ENCODE data around the gene AMZ2.
"Not testable (repeated sequence)": the region's sequence is repeated elsewhere in the genome, so short reads cannot be mapped to it uniquely, and the experiment has no call there.

The AMZ2 gene

DNA sequence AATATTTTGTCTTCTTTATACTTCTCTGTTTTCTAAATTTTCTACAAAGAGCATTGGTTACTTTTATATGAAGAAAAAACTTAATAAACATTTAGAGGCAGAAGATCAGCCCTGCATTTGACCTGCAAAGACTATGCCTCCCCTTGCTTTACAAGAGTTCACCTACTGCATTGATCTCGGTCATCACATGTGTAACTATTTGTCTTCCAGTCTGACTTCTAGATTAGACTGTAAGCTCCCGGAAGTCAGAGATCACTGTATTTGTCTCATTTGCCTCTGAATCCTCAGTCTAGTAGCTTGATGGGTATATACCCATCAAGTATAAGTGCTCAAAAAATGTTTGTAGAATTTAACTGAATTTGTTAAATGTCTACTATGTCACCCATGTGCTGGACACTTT lies 27.7 kb upstream of the AMZ2 start:
- not testable (repeated sequence) for ATAC-seq, DNase-seq

DNA sequence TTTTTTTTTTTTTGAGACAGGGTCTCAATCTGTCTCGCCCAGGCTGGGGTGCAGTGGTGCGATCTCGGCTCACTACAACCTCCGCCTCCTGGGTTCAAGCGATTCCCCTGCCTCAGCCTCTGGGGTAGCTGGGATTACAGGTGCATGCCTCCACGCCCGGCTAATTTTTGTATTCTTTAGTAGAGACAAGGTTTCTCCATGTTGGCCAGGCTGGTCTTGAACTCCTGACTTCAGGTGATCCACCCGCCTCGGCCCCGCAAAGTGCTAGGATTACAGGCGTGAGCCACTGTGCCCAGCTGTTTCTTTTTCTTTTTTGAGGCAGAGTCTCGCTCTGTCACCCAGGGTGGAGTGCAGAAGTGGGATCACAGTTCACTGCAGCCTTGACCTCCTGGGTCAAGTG lies 27.1 kb upstream of the AMZ2 start:
- not testable (repeated sequence) for ATAC-seq, DNase-seq

DNA sequence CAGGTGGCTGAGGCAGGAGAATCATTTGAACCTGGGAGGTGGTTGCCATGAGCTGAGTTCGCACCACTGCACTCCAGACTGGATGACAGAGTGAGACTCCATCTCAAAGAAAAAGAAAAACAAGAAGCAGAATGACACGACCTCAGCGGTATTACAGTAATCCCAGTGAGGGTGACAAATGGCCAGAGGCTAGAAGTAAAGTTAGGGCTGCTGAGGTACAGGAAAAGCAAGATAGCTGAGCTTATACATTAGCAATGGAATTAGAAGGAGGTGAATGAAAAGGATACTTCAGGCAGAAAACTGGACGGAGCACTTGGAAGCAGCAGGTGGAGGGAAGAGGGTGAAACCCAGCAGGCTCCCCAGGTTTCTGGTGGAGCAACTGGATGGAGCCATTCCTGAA lies 26.1 kb upstream of the AMZ2 start:
- DNase-seq (no peak), ATAC-seq (no peak)

DNA sequence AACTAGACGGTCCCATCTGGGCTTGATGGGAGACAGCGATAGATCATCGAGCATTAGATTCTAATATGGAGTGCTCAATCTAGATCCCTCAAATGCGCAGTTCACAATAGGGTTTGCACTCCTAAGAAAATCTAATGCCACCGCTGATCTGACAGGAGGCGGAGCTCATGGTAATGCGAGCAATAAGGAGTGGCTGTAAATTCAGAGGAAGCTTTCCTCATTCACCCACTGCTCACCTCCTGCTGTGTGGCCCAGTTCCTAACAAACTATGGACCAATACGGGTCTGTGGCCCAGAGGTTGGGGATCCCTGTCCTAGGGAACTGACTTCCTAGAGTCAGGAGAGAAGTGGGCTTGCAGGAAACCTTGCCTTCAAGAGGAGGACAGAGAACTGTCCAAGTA lies 25.2 kb upstream of the AMZ2 start:
- DNase-seq (no peak), ATAC-seq (no peak)

DNA sequence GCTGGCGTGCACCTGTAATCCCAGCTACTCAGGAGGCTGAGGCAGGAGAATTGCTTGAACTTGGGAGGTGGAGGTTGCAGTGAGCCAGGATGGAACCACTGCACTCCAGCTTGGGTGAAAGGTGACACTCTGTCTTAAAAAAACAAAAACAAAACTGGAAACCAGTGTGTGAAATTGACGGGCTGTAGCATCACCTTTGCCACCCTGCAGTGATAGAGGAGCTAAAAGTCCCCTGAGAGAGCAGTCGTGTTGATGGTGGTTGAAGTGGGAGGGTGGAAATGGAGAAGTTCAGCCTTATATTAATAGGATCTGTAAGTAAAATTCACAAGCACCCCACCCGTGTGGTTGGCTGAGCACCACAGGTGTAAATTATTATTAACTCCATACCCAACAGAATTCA lies 22.8 kb upstream of the AMZ2 start:
- DNase-seq, ATAC-seq: not testable (repeated sequence)

DNA sequence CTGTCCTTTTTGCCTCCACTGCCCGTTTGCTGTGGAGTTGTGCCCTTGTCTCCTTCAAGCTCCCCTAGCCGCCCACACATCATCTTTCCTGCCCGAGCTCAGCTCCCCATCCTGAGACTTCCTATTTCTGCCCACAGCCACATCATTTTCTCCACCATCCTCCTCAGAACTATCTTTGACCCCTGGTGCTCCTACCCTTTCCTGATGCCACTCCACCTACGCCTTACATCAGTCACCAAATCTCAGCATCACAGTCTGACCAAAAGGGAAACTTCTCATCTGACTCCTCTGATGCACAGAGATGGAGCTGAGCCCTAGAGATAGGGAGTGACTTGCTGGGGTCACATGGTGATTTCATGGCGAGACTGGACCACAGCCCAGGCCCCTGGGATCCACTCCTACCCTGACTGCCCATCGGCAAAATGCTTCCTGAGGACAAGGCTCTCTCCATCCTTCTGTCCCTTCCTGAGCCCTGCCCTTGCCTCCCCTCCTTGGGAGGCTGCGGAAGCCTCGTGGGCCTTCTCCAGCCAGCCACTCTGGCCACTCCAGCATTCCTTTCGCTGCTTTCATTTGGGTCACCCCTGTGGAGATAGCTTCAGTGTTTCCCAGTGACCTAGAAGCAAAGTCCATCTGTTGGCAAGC lies 19.7 kb upstream of the AMZ2 start:
- DNase-seq, result peak; percentile 34
- ATAC-seq, result peak; percentile 78

DNA sequence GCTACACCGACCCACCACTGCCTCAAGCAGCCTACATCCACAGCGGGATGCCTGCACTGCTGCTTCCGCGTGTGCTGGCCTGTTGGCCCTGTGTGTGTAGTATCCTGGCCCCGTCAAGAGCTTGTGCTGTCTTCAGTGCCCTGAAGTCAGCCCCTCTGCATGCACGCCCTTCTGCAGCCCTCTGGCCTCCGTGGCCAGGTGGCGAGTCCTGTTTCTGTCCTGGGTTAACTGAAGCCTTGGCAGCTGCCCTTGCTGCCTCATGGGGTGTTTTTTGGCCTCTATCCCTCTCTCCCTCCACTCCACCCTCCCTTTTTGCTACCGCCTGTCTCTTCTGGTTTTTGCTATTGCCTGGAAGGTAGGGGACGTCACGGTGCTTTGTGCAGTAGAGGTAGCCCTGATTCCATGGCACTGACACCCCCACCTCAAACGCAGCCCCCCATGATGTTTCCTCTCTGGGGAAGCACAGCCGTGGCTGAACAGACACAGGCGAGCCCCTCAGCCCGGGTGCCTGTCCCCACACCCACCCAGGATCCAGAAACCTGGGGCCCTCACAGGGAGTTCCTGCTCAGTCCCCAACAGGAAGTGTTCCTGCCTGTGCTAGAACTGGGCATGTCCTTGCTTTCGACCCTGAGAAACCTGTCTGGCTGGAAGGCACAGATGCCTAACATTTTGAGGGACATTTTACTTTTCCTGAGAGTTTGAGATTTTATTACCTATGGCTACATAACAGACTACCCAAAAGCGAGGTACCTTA lies 18.8 kb upstream of the AMZ2 start:
- DNase-seq, result no peak

DNA sequence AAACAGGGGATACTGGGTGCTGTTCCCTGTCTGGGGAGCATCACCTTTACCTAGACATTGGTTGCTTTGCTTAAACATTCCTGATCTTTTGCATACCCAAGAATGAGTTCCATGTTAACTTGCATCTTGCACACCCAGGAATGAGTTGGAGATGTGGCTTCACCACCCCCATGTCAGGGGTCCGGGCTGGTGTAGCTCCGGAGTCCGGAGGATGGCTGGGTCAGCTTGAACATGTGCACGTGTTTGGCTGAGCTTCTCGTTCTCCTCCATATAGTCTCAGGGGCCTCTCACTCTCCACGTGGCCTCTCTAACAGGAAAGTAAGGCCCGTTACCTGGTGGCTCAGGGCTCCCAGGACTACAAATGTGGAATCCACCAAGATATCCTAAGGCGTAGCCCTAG lies 18.2 kb upstream of the AMZ2 start:
- ATAC-seq (no peak), DNase-seq (no peak)

More for the DNA sequence above, 18.8 kb upstream of the AMZ2 start:
- no peak for ATAC-seq

DNA sequence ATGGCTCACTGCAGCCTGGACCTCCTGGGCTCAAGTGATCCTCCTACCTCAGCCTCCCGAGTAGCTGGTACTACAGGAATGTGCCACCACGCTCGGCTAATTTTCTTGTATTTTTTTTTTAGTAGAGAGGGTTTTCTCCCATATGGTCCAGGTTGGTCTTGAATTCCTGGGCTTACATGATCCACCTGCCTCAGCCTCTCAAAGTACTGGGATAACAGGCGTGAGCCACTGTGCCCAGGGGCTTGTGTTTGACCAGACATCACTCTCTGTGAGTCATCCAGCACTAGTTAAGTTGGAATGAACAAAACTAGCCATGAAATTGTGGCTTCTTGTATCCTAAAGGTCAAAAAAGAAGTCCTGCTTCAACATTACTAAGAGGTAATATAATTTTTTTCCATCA lies 16.7 kb upstream of the AMZ2 start:
- not testable (repeated sequence) for ATAC-seq, DNase-seq

DNA sequence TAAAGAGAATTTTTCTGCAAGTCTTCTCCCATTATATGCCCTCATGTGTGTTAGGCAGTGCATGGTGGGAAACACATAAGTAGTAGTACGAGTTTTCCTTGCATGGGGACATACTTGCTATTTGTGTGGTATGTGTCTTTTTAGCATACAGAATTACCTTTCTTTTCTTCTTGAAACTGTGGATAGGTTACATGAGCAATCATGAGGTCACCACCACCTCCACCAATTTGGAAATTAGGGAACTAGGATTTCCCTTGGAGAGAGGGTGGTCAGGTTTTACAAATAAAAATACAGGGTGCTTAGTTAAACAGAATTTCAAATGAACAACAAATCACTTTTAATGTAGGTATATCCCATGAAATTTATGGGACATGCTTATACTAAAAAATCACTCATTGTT lies 16.3 kb upstream of the AMZ2 start:
- ATAC-seq, result no peak
- no peak for DNase-seq

DNA sequence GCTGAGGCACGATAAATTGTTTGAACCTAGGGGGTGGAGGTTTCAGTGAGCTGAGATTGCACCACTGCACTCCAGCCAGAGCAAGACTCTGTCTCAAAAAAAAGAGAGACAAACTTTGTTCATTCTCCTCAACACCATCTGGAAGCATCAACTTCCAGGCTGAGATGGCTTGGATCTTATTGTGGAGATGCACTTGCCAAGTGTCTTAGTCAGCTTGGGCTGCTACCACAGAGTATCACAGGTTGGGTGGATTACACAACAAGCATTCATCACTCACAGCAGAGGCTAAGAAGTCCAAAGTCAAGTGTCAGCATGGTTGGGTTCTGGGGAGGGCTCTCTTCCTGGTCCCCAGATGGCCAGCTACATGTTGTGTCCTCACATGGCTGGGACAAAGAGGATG lies 15.1 kb upstream of the AMZ2 start:
- not testable (repeated sequence) for DNase-seq, ATAC-seq

DNA sequence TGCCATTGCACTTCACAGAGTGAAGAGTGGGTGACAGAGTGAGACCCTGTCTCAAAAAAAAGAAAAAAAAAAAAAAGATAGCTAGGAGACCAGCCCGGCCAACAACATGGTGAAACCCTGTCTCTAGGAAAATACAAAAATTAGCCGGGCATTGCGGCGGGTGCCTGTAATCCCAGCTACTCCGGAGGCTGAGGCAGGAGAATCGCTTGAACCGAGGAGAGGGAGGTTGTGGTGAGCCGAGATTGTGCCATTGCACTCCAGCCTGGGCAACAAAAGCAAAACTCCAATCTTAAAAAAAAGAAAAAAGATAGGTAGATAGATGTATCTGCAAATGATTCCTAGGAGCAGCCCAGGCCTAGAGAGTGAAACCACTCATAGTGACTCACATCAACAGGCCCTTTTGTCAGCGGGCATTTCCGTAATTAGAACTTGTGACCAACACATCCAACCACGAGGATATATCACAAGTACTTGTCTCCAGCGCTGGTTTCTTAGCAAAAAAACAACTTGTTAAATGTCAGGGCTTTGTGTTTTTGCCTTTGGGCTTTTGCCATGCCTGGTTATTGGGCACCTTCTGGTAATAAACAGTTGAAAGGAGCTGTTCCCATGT lies 13.0 kb upstream of the AMZ2 start:
- DNase-seq (peak; percentile 52), ATAC-seq (peak; percentile 63)

DNA sequence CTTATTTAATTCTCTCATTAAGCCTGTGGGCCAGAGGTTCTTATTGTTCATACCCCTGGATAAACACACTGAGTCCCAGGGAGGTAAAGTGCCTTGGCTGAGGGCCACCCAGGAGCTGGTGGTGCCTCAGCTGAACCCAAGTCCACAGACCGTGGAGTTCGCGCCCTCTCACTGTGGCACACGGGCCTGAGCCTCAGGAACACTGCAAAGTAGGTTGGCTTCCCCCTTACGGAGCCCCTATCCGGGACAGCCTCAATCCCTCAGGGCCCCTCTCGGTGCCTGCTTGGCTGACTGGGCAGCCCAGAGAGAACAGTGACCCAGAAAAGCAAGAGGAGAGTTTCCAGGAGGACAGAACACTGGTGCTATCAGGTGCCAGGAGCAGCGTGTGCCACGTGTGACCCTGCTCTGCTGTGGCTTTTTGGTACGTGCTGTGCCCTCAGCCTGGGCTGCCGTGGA lies 12.5 kb upstream of the AMZ2 start:
- DNase-seq, result not testable (repeated sequence)
- peak; percentile 2 for ATAC-seq

DNA sequence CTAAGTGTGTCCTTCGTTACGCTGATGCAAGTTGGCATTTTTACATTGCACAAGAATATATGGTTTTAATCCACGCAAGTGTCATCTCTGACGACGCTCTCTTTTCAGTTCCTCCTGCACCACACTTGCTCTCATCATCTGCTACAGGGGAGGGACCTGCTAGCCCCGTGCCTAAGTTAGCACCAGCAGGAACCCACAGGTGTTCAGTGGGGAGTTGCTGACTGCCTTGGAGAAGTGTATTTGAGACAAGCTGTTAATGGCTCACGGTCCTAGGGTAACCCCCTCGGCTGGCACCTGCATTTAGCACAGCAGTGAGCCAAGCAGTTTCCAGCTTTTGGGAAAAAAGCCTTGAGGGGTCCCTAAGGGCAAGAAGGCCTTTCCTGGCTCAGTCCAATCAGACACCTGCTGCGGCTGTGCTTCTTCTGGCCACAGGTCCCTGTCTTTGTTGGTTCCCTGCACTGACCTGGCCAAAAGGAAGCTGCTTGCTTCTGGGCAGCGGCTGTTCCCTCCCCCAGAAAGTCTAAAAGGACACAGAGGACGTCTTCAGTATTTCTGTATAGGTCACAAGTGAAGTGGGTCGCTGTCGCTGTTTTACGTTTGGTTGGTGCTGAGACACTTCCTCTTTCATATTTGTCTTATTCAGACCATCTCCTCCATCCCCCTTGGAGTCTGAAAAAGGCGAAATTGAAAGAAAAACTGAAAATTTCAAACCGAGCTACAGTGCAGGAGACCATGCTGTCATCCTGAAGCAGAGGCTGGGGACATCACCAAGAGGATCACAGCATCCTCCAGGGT lies 10.3 kb upstream of the AMZ2 start:
- DNase-seq (peak; percentile 48), ATAC-seq (peak; percentile 72)

DNA sequence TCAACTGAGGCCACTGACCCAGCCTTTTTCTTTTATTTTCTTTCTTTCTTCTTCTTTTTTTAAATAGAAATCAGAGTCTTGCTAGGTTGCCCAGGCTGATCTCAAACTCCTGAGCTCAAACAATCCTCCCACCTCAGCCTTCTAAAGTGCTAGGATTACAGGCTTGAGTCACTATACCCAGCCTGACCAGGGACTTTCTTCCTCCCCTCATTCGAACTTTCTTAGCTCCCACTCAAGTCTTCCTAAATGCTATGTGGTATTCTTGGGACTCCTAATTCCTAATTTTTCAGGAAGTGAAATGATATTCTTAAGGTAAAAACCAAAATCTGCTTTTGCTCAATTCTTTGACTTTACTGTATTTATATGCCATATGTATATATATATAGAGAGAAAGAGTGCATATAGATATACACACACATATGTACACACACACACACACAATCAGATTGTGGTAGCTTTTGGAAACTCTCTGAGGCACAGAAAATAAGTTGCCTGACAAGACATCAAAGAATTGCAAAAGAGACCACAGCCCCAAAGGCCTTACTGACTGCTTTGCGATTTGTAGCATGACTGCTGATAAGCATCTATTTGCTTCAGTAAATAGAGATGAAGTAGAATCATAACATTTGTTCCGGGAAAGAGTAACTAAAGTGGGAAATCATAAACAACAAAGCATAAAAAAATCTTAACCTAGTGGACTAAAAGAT lies 9.5 kb upstream of the AMZ2 start:
- peak; percentile 30 for ATAC-seq
- no peak for DNase-seq

DNA sequence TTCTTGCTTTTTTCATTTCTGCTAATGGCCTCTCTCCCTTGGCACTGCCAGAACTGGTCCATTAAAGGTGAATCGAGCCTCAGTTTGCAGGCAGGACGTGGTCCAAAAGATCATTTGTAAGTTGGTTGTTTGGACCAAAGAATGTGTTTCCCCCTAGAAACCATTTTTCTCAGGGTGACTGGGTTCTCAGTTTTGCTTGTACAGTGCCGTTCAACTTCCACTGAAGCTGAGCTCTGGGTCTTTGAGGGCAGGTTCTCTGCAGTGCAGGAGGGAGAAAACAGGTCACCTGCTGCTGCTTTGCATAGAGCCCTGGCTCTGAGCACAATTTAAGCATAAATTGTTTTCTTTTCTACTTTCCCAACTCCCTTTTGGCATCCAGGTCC lies 9.0 kb upstream of the AMZ2 start:
- ATAC-seq (peak; percentile 37), DNase-seq (no peak)

DNA sequence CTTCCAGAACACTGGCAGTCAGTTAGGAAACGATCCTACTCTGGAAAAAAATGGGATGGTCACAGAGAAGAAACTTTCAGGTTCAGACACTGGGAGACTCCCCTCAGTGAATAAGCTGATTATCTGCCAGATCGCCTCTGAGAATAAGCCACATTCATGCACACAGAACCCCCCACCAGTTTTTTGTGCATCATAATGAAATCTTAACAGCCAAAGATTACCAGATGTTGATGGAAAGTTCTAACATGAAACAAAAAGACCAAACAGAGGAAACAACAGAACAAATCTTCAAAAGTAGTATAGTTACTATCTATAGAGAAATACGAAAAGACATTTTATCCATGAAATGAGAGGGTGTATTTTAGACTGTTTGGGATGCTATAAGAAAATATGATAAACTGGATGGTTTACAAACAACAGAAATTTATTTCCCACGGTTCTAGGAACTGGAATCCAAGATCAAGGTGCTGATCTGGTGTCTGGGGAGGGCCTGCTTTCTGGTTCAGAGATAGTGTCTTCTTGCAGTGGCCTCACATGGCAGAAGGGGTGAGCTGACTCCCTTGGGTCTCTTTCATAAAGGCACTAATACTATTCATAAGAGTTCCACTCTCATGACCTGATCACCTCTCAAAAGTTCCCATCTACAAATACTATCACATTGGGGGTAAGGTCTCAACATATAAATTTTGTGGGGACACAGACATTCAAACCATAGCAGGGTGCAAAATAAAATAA lies 8.0 kb upstream of the AMZ2 start:
- DNase-seq (no peak), ATAC-seq (no peak)

DNA sequence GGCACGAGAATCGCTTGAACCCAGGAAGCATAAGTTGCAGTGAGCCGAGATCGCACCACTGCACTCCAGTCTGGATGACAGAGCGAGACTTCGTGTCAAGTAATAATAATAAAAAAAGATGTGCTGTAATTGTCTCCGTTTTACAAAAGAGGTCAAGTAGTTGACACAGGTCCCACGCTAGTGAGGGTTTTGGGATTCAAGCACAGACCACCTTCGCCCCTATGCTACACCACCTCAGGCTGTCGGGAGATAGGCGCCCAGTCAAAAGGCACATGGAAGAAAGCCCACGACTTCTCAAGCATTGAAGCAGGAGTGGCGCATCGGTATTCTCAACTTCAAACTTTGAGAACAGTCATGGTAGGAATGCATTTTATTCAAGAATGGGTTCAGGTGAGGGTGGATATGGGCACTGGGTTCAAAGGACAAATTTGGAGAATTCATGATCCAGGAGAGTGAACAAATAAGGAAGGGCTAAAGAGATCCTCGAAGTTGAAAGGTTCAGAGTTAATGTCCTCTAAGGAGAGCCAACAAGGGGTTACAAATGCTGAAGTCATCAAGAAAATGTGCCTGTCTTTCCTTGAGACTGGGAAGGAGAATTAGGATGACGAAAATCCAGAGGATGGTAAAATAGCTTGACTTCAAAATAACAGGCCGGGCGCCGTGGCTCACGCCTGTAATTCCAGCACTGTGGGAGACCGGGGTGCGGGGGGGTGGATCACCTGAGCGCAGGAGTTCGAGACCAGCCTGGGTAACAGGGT lies 1.4 kb upstream of the AMZ2 start:
- DNase-seq (no peak), ATAC-seq (no peak)

DNA sequence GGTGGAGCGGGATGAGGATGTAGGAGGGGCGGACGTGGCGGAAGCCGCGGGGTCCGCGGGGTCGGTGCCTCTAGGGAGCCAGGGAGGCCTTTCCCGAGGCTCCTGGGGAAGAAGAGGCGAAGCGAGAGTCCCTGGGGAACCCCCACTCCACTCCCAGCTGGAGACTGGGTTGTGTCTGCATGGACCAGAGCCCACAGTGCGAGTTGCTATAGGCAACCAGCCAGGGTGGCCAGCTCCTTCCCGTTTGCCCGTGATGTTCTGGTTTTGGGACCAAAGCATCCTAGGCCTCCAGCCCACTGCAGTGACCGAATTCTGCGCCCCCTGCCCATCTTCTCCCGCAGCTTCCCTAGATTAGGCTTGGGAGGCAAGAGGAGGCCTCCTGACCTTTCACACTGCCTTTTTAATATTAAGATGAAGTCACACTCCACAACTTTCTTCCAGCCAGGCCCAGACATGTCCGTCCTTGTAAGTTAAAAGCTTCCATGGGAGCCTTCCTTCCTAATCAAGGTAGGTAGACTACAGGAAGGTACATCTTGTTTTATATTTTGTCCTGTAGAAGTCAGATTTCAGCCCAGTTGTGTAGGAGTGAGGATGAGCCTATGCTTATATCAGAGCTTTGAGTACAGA lies 469 bp downstream of the AMZ2 start:
- DNase-seq (no peak), ATAC-seq (peak; percentile 45)

DNA sequence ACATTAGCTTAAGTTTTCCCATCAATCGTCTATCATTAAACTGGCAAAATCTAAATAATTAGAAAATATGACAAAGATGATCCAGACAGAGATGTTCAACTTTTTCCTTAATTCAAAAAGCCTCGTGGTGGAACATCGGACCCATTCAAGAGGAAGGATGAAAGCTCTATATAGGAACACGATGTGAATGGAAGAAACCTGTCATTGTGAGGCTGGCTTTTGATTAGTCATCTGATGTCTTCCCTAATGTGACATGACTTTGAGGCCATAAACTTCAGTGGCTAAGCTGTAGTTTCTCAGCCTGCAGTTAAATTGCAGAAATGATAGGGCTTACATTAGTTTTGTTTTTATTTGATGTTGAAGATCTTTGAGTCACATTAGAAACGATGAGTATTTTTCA lies 1.0 kb downstream of the AMZ2 start:
- DNase-seq (no peak), ATAC-seq (peak; percentile 33)
